Activated naive CD8-positive, alpha-beta T cell treated with anti-CD3 and anti-CD28 coated beads, Interleukin-2, amount 10 ng/mL, durations not matched to agents 7 days and 5 days (primary cell): ENCODE data around the gene RBPJ. TPM values are rescaled to one million over a fixed set of nuclear protein-coding genes. Genes with fewer than 3 reads are reported as not detected.

Experiments
- ATAC-seq: fragments of 150-1000 bp; cut with Tn5 transposase; one replicate; pipeline ENCODE4 v1.10.0; 2021; ENCODE audit warnings: low read depth, moderate library complexity
- POLR2A ChIA-PET: fragments of 350-600 bp; sonication (Branson Sonifier 250); formaldehyde crosslinking; loops from one replicate; lab custom pipeline; 2021; ENCODE audit warnings: antibody characterized with exemption; lab: Charles Lee
- DNase-seq: peaks from one replicate; pipeline ENCODE4 v3.0.0; 2021
- H3K27ac Mint-ChIP-seq: one replicate; pipeline ENCODE4 v1.8.0; 2022; ENCODE audit warnings: mild to moderate bottlenecking, mixed read lengths
- H3K27me3 Mint-ChIP-seq: one replicate; pipeline ENCODE4 v1.8.0; 2022; ENCODE audit warnings: mild to moderate bottlenecking, moderate library complexity, mixed read lengths
- H3K36me3 Mint-ChIP-seq: one replicate; pipeline ENCODE4 v1.8.0; 2021; ENCODE audit warnings: mild to moderate bottlenecking, mixed read lengths
- H3K4me1 Mint-ChIP-seq: one replicate; pipeline ENCODE4 v1.8.0; 2021; ENCODE audit warnings: mixed read lengths
- H3K4me3 Mint-ChIP-seq: one replicate; pipeline ENCODE4 v1.8.0; 2022; ENCODE audit warnings: mild to moderate bottlenecking, moderate library complexity, mixed read lengths
- H3K9me3 Mint-ChIP-seq: one replicate; pipeline ENCODE4 v1.8.0; 2021; ENCODE audit warnings: mixed read lengths
- total RNA-seq, 2 experiments: library from RNA; stranded (reverse); gene quantifications; one replicate each; pipeline ENCODE4 v1.2.3, GENCODE V29; 2021

The RBPJ gene
- total RNA-seq, 2 experiments from 2014 or later: 60.7 to 75.3 TPM

DNA sequence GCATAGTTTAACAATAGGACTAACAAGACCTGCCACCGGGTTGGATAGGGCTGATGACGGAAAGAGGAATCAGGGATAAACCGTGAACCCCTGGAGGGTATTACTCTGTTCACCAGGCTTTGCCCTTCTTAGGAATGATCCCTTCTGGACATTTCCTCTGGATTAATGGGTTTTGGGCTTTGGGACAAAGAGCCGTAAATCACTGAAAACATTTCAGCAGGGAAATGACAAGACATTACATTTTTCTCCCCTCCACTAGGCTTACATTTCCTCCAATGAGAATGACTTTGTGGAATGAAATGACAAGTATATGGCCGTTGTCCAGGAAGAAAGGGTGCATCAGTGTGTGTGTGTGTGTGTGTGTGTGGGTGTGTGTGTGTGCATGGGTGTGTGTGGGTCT lies 25.9 kb upstream of the RBPJ start:
- POLR2A ChIA-PET: no interaction called here
- no peak for ATAC-seq
- peaks cover 2% of the 10 kb centered on the region for H3K27me3 Mint-ChIP-seq
- H3K9me3 Mint-ChIP-seq: no peaks in the 10 kb centered on the region
- no peak for DNase-seq
- no peak overlapping the region for H3K4me3 Mint-ChIP-seq
- peaks cover 13% of the 10 kb centered on the region for H3K4me1 Mint-ChIP-seq
- H3K27ac Mint-ChIP-seq: no peak overlapping the region
- H3K36me3 Mint-ChIP-seq: peaks cover 3% of the 10 kb centered on the region

DNA sequence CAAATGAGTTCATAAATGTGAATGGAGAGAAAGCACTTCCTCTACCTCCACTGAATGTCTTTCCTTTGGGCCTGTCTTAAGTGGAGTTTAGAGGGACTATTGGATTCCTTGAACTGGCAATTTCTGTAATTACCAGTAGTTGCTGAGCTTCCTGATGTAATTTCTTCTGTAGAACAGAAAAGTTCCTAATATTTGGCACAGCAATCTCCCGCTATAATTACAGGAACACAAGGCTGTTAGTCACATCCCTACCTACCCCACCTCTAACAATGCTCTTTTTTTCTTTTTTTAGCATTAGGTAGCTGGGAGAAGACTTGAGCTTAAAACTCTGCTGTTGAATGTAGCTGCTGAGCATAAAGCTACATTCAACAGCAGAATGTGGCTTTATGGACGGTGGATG lies 24.8 kb upstream of the RBPJ start:
- POLR2A ChIA-PET: no interaction called here
- H3K4me1 Mint-ChIP-seq: peaks cover 13% of the 10 kb centered on the region
- H3K27ac Mint-ChIP-seq: no peak overlapping the region
- H3K4me3 Mint-ChIP-seq: no peak overlapping the region
- DNase-seq (no peak), ATAC-seq (no peak)
- peaks cover 6% of the 10 kb centered on the region for H3K36me3 Mint-ChIP-seq
- H3K9me3 Mint-ChIP-seq: no peaks in the 10 kb centered on the region
- peaks cover 2% of the 10 kb centered on the region for H3K27me3 Mint-ChIP-seq

DNA sequence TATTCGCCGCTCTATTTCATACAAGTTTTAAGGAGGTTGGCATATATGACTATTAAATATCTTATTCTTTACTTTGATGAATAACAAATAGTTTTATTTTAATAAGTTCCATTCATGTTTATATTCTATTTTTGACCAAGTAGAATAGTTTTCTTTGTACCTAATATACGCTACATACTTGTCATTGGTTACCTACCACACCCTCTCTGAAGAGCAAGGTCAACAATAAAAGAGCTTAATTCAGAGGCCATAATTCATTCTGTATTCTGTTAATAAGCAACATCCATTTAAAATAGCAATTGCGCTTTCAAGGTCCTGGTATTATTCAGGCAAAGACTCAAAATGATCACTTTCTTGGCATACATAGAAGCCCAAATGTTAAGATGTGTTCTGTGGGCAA lies 24.3 kb upstream of the RBPJ start:
- no peak overlapping the region for H3K27ac Mint-ChIP-seq
- H3K36me3 Mint-ChIP-seq: peaks cover 7% of the 10 kb centered on the region
- no peaks in the 10 kb centered on the region for H3K27me3 Mint-ChIP-seq
- peaks cover 13% of the 10 kb centered on the region for H3K4me1 Mint-ChIP-seq
- ATAC-seq (no peak), DNase-seq (no peak)
- no peak overlapping the region for H3K4me3 Mint-ChIP-seq
- POLR2A ChIA-PET: interaction anchor here (0.5 kb wide), 1 partner anchor 184 kb away, joined by 4 read pairs; no protein-coding TSS in a partner anchor
- H3K9me3 Mint-ChIP-seq: no peaks in the 10 kb centered on the region

DNA sequence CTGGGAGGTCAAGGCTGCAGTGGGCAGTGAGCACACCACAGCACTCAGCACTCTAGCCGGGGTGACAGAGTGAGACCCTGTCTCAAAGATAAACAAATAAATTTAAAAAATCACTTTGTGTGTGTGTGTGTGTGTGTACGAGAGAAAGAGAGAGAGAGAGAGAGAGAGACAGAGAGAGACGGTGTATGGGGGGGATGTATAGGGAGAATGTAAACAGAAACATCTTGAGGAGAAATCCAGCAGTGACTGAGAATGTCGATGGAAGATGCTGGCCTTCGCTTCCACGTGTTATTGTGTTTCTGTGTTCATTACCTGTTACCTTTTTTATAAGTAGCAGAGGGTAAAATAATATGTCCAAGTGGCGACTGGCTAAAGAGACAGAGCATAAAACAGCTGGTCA lies 23.6 kb upstream of the RBPJ start:
- Mint-ChIP-seq H3K9me3 (no peaks in the 10 kb centered on the region), H3K4me1 (peaks cover 13% of the 10 kb centered on the region), H3K27ac (no peak overlapping the region), H3K27me3 (no peaks in the 10 kb centered on the region), H3K36me3 (peaks cover 7% of the 10 kb centered on the region), H3K4me3 (no peak overlapping the region)
- POLR2A ChIA-PET: interaction anchor here (0.5 kb wide), 1 partner anchor 184 kb away, joined by 4 read pairs; no protein-coding TSS in a partner anchor
- no peak for DNase-seq
- no peak for ATAC-seq

DNA sequence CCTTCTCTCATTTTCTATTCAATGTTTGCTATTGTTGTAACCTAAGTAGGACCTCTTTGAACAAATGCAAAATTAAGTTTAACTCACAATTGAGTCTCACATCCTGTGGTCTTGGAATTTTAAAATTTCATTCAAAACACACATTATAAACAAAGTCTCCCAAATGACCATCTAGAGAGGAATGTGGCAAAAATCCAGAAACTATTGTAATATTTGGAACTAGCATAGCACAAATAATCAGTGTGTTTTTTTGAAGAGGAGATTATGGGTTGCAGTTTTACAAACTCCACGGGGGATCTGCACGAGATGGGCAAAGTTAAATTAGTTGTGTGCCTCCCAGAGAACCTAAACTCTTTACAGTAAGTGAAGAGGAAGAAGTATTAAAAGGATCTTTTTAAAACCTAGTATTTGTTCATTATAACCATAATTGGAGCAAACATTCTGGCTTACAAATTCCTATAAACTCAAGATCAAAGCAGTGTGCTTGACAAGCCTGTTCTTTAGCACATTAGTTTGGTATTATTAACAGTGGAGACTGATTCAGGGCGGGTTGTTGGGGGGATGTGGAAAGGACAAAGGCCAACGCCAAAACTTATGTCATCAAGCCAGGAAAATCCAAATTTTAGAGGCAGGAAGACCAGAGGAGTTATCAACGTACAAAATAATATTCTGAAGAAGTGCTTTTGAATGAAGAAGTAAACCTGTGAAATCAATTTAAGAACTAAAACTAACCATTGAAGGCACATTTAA lies 22.4 kb upstream of the RBPJ start:
- Mint-ChIP-seq H3K27me3 (no peaks in the 10 kb centered on the region), H3K9me3 (no peaks in the 10 kb centered on the region), H3K36me3 (peaks cover 7% of the 10 kb centered on the region), H3K27ac (no peak overlapping the region), H3K4me1 (peaks cover 16% of the 10 kb centered on the region), H3K4me3 (no peak overlapping the region)
- POLR2A ChIA-PET: no interaction called here
- ATAC-seq (no peak), DNase-seq (no peak)

GRCh38 chr4:26299254-26299882 lies 21.4 kb upstream of the RBPJ start:
- Mint-ChIP-seq H3K4me1 (peaks cover 16% of the 10 kb centered on the region), H3K27me3 (no peaks in the 10 kb centered on the region), H3K36me3 (peaks cover 7% of the 10 kb centered on the region), H3K4me3 (peak overlapping the region; percentile 66), H3K27ac (peak overlapping the region; percentile 60), H3K9me3 (no peaks in the 10 kb centered on the region)
- DNase-seq (no peak), ATAC-seq (peak; percentile 50)
- POLR2A ChIA-PET: interaction anchor here (0.7 kb wide), 1 partner anchor 211 kb away, joined by 3 read pairs; no protein-coding TSS in a partner anchor

DNA sequence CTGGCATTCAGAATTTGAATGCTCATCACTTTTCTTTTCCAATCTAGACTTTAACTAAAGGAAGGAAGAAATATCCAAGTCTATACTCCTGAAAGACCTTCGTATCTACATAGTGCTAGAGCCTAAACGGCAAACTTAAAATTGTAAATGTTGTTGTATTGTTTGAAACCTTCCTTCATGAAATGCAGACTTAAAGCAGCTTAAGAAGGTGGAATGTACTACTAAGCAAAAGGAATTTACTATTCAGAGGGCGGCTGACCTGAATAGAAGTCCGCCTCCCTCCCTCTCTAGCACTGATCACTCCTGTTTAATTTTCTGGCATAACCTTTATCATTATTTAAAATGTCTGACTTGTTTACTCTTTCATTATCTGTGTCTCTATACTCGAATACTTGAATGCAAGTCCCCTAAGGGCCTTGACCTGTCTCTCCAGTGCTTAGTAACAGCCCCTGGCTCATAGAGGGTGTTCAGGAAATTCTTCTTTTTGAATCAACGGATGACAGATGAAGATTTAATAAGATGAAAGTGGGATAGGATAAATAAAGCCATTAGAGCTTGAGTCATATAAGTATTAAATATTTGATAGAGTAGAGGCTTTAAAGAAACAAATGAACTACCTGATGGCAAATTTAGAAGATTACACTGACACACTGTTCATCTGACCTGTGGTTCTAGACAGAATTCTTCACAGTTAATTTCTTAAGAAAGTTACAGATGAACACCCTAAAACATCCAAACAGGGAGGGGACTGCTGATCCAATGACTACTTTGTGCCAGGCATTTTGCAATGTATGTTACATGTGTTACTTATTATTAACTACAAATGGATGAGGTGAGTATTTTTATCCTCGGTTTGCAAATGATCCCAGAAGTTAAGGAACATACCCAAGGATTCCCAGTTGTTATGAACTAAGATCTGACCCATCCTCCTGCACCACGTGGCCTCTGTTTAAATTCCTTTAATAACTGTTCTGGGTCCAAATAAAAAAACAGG lies 20.2 kb upstream of the RBPJ start:
- H3K27ac Mint-ChIP-seq: no peak overlapping the region

GRCh38 chr4:26302031-26302899 lies 18.5 kb upstream of the RBPJ start:
- no peak overlapping the region for H3K4me3 Mint-ChIP-seq
- peaks cover 18% of the 10 kb centered on the region for H3K4me1 Mint-ChIP-seq
- no peak overlapping the region for H3K27ac Mint-ChIP-seq
- ATAC-seq (no peak), DNase-seq (no peak)
- POLR2A ChIA-PET: no interaction called here
- H3K36me3 Mint-ChIP-seq: peaks cover 9% of the 10 kb centered on the region
- no peaks in the 10 kb centered on the region for H3K27me3 Mint-ChIP-seq
- H3K9me3 Mint-ChIP-seq: peaks cover 1% of the 10 kb centered on the region

More for the DNA sequence above, 20.2 kb upstream of the RBPJ start:
- peaks cover 7% of the 10 kb centered on the region for H3K36me3 Mint-ChIP-seq
- no peaks in the 10 kb centered on the region for H3K9me3 Mint-ChIP-seq
- POLR2A ChIA-PET: no interaction called here
- no peak for ATAC-seq
- H3K4me1 Mint-ChIP-seq: peaks cover 16% of the 10 kb centered on the region
- no peak overlapping the region for H3K4me3 Mint-ChIP-seq
- no peak for DNase-seq
- H3K27me3 Mint-ChIP-seq: no peaks in the 10 kb centered on the region

DNA sequence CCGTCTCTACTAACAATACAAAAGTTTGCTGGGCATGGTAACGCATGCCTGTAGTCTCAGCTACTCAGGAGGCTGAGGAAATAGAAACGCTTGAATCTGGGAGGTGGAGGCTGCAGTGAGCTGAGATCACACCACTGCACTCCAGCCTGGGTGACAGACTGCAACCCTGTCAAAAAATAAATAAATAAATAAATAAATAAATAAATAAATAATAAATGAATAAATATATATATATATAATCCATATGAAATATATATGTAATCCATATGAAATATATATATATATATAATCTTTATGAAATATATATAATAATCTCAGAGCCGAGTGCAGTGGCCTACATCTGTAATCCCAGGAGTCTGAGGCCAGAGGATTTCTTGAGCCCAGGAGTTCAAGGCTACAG lies 17.8 kb upstream of the RBPJ start:
- DNase-seq: no peak
- POLR2A ChIA-PET: no interaction called here
- ATAC-seq: no peak
- Mint-ChIP-seq H3K4me3 (no peak overlapping the region), H3K4me1 (peaks cover 20% of the 10 kb centered on the region), H3K27me3 (no peaks in the 10 kb centered on the region), H3K9me3 (peaks cover 1% of the 10 kb centered on the region), H3K36me3 (peaks cover 7% of the 10 kb centered on the region), H3K27ac (no peak overlapping the region)

DNA sequence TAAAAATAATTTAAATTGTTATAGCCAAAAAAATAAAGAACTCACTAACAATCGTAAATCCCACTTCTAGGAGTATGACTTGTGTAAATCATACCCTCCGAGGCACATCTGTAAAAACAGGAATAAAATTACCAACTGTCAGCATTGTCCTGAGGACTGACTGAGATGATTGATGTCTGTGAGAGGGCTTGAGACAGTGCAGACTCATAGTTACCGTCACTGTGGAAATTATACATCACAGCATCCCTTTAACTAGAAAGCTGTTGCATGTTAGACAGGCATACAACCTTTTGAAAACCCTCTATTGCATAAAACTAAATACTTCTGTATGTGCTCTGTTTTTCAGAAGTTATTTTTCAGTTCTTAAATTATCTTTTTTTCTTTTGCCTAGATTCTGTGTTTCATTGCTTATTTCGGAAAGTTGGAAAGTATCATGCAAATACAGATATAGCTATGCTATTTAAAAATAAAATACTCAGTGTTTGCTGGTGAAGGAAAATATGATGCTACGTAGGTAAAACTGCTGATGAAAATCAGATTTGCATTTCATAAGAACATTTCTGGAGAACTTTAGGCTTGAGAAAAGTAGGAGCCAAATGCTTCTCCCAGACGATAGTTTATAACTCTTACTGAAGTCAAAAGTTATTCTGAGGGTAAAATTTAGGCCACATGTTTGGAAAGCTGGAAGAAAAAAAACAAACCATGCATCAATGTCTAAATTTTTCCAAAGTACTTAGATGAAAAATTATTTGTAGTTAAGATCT lies 13.6 kb upstream of the RBPJ start:
- H3K27me3 Mint-ChIP-seq: no peaks in the 10 kb centered on the region
- H3K4me1 Mint-ChIP-seq: peaks cover 24% of the 10 kb centered on the region
- DNase-seq: no peak
- POLR2A ChIA-PET: interaction anchor here (0.6 kb wide), 1 partner anchor 553 kb away, joined by 4 read pairs; no protein-coding TSS in a partner anchor
- H3K9me3 Mint-ChIP-seq: peaks cover 1% of the 10 kb centered on the region
- peaks cover 2% of the 10 kb centered on the region for H3K36me3 Mint-ChIP-seq
- peak; percentile 27 for ATAC-seq
- H3K27ac Mint-ChIP-seq: no peak overlapping the region
- H3K4me3 Mint-ChIP-seq: no peak overlapping the region

- Mint-ChIP-seq H3K4me3 (peak overlapping the region; percentile 13), H3K27me3 (no peaks in the 10 kb centered on the region), H3K4me1 (peaks cover 27% of the 10 kb centered on the region), H3K36me3 (peaks cover 6% of the 10 kb centered on the region), H3K27ac (peak overlapping the region; percentile 42), H3K9me3 (peaks cover 1% of the 10 kb centered on the region)
- POLR2A ChIA-PET: interaction anchor here (0.9 to 1.3 kb wide), 2 partner anchors 11 to 111 kb away, joined by 4 to 5 read pairs; no protein-coding TSS in a partner anchor
- ATAC-seq (peak; percentile 76), DNase-seq (no peak)
Observed at GRCh38 chr4:26308568-26308967, 12.2 kb upstream of the RBPJ start.

DNA sequence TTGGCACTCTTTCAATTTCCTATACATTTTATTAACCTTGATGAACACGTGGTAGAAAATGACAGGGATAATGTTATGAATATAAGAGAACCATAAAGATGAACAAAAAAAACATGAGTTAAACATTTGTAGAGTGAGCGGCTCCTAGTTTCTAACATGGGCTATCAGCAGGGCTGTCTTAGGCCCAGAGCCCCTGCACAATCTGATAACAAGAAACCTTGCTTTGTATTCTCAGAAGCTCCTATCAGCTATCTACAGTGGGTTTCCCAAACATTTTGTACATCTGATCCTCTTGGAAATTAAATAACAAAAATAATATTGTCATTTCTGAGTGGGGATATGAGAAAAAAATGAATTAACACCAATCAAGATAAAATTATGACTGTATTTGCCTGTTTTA lies 10.6 kb upstream of the RBPJ start:
- DNase-seq: no peak
- Mint-ChIP-seq H3K27me3 (no peaks in the 10 kb centered on the region), H3K9me3 (peaks cover 8% of the 10 kb centered on the region), H3K36me3 (peaks cover 12% of the 10 kb centered on the region), H3K4me1 (peaks cover 27% of the 10 kb centered on the region), H3K4me3 (no peak overlapping the region), H3K27ac (no peak overlapping the region)
- no peak for ATAC-seq
- POLR2A ChIA-PET: interaction anchor here (1.3 kb wide), 1 partner anchor 9 kb away, joined by 8 read pairs; no protein-coding TSS in a partner anchor
